Measurements from ENCODE around the gene KDM5A.
"Not testable (repeated sequence)": the region's sequence is repeated elsewhere in the genome, so short reads cannot be mapped to it uniquely, and the experiment has no call there.

The KDM5A gene

DNA sequence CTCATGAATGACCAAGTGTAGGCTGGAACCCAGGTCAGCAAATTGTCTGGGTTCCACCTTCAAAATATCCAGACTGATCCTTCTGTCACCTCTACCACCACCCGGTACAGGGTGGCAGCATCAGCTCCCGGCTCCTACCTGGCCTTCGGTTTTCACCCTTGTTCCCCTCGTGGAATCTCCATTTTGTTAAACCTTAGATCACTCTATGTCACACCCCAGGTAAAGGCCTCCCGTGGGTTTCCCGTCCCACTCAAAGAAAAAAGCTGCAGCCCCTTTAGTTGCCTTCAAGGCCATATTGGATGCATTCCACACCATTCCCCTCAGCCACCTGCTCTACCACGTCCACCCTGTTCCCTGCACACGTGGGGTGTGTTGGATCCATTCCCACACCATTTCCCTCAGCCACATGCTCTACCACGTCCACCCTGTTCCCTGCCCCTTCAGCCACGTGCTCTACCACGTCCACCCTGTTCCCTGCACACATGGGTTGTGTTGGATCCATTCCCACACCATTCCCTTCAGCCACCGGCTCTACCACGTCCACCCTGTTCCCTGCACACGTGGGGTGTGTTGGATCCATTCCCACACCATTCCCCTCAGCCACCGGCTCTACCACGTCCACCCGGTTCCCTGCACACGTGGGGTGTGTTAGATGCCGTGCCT, 150.3 kb downstream of the KDM5A start:
- DNase-seq (ENCODE audit: low spot score): no peak

DNA sequence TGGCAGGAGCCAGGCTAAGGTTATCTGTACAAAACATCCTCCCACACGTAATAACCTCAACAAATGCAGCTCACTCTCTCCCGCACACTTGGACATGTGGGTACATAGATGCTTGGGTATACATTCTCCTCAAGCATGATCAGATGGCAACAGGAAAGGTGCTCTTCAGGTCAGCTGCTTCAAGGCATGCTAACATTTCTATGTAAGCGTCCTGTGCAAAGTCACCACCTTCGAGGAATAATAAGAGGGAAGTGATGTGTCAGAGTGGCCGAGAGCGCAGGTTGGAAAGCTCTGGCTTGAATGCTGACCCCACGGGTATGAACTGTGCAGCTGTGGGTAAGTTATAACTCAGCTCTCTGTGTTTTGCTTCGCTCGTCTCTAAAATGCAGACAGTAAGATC, 151.0 kb downstream of the KDM5A start:
- DNase-seq (ENCODE audit: low spot score): no peak

DNA sequence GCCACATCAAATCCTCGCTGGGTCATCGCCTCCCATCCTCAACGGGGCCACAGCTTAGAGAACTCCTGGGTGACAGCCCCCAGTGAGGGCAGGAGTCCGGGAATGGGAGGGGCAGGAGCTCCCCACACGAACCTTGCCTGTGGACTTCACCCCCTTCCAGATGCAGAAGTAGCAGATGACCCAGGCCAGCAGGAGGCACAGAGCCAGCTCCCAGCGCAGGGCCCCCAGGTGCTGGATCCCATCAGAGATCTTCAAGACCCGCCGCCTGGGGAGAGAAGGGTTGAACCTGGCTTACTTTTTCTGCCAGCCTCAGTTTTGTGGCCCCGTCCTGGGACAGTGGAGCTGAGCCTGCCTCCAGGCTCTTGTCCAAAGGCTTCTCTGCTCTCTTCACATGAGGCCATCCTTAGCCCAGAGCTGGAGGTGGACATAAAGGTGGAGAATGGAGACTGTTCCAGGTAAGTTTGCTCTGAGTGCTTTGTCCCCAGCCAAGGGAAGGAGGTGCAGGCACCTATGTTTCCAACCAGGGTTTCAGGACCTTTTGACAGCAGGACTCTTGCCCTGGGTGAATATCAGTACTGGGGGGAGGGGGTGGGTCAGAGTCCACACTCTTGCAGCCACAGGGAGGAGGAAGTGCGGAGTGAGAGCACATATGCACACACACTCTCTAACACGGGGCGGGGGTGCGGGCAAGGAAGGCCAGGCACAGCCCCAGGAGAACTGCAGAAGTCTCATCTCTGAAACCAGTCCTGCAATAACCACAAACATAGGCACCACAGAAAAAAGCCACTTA, 151.9 kb downstream of the KDM5A start:
- DNase-seq (ENCODE audit: low spot score): no peak

DNA sequence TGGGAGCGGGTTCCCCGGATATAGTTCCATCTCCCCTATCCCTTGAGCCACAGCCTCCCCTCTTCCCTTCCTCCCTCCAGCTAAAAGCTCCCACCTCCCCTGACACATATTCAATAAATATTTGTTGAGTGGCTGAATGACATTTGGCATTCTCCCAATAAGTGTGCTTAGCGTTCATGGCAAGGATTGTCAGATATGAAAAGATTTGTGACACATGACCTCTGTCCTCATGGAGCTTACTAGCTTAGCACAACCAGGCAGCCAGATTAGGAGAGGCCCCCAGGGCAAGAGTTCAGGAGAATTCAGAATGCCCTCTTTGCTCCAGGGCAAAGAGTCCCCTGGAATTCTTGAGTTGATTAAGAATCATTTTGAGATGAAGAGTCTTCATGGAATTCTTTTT, 152.7 kb downstream of the KDM5A start:
- DNase-seq (ENCODE audit: low spot score): no peak

DNA sequence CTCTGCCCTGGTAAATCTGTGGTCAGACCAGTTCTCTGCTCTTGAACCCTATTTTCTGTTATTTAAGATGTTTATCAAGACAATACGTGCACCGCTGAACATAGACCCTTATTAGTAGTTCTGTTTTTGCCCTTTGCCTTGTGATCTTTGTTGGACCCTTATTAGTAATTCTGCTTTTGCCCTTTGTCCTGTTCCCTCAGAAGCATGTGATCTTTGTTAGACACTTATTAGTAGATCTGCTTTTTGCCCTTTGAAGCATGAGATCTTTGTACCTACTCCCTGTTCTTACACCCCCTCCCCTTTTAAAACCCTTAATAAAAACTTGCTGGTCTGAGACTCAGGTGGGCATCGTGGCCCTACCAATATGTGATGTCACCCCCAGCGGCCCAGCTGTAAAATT, 153.2 kb downstream of the KDM5A start:
- not testable (repeated sequence) for DNase-seq (ENCODE audit: low spot score)

DNA sequence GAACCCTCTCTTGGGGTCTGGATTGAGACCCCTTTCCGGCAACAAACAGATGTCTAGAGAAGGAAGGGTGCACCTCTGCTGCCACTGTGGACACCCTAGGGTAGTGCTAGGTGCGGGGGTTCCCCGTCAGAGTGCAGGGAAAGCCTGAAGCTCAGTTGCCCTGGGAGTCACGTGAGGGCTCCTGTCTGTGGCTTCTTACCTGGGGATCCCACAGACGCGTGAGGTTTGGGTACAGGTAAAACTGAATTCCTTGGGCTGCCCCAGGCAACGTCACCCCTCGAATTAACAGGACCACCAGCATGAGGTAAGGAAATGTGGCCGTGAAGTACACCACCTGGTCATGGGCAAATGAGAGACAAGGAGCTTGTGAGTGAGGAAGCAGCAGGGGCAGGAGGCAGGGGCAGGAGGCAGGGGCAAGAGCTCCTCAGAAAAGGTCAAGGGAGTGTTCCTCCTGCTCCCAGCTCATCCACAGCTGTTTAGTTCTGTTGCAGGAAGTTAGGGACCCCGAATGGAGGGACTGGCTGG, 154.2 kb downstream of the KDM5A start:
- DNase-seq (ENCODE audit: low spot score): no peak

DNA sequence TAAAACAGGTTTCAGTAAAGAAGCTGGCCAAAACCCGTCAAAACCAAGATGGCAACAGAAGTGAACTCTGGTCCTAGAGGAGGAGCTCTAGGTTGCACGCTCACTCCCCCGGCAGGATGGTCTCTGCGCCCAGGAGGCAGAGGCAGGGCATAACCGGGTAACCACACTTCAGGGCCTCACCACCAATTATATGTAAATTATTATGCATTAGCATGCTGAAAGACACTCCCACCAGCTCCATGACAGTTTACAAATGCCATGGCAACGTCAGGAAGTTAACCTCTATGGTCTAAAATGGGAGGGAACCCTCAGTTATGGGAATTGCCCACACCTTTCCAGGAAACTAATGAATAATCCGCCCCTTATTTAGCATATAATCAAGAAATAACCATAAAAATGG, 155.1 kb downstream of the KDM5A start:
- no peak for DNase-seq (ENCODE audit: low spot score)

DNA sequence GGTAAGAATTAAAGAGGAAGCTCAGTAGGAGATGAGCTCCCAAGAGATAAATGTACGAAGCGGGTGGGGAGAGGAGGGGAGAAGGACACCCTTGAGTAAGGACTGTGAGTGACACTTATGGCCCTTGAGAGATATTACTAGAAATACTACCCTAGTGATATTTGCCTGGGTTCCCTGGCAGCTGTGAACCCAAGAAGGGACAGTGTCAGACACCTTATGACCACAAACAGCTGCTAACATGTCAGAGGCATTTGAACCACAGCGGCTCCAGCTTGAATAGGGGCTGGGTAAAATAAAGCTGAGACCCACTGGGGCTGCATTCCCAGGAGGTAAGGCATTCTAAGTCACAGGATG, 155.5 kb downstream of the KDM5A start:
- DNase-seq (ENCODE audit: low spot score): no peak

DNA sequence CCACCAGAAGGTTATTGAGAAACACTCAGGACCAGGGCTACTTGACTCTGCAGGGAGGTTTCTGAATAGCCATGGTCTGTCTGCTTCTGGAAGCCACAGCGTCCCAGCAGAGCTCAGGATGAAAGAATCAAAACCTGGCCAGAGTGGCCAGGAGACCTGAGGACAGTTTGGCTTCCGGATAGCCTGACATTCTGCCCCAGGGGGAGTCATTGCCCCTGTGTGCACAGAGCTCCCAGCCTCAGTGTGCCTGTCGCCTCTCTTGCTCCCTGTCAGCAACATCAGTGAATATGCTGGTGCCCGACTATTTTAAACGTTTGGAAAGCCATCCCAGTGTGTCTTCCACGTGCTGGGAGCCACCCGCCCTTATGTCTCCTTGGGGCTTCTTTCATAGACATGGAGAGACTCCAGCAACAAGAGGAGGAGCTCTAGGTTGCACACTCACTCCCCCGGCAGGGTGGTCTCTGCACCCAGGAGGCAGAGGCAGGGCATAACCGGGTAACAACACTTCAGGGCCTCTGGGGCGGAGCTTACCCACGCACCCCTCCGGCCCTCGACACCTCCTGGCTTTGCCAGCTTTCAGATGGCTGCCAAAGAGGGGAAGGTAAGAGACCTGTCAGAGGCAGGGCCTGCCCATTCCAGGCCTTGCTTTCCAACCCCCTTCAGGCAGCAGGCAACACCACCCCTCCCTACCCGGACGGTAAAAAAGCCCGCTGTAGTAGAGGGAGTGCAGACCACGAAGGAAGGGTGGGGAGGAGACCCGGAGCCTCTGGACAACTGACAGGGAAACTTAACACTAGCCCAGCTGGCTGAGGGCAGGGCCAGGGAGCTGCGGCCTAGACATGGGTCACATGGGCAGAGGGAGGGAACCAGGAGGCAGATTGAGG, 156.1 kb downstream of the KDM5A start:
- DNase-seq (ENCODE audit: low spot score): no peak

DNA sequence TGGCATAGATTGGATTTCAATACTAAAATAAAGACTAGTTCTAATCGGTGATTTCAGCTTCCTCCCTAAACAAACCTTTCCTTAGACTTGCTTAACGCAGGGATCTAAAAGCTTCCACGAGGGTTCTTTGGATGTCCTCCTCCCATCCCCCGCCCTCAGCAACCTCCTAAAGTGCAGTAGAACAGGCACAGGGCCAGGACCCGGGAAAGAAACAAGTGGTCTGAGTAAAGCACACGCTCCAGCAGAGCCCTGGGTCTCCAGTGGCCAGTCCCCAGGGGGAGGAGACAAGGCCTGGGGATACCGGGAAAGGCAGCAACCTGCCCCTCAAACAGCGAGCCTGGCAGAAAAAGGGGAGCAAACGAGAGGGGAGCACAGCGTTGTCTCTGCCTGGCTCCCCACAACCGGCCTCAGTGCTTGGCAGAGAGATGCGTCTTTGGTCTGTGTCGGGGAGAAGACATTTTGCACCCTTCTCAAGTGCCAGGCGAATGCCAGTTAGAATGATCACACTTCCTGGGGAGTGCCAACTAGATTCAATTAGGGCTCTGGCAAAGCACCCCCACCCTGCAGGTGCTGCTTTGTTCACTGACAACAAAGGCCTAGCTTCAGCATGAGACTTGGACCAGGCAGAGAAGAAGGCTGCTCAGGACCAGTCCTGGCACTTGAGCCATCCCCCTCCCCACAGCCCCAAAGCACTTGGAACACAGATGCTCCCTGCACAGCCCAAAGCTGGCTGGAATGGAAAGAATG, 158.0 kb downstream of the KDM5A start:
- no peak for DNase-seq (ENCODE audit: low spot score)
